Caco-2 (cell line): ENCODE measurements around the gene ZNF230. TPM values are rescaled to one million over a fixed set of nuclear protein-coding genes. Genes with fewer than 3 reads are reported as not detected.

ENCODE experiments used
- BruUV-seq: library from RNA; stranded (reverse); fragments of 400-500 nt; replicated peaks from 2 replicates; lab custom pipeline; 2021; lab: Mats Ljungman, UMichigan
- CTCF ChIA-PET: fragments of 300-600 bp; sonication (Branson Sonifier 250); formaldehyde crosslinking; loops from one replicate; lab custom pipeline; 2022; ENCODE audit warnings: antibody characterized with exemption; lab: Charles Lee
- POLR2A ChIA-PET: fragments of 300-600 bp; sonication (Branson Sonifier 250); formaldehyde crosslinking; loops from one replicate; lab custom pipeline; 2022; ENCODE audit warnings: antibody characterized with exemption; lab: Charles Lee
- DNase-seq, 2 experiments: peaks; one replicate each; pipeline versions ENCODE4 v3.0.0 to v3.0.0-alpha.2; 2020 to 2022
- H3K27me3 ChIP-seq: replicated peaks from 2 replicates; pipeline ENCODE4 v1.6.0; 2011; ENCODE audit warnings: low read length; ENCODE audit not compliant: control insufficient read depth, insufficient read depth
- H3K36me3 ChIP-seq: 2 replicates; pipeline ENCODE4 v1.5.1; 2011; ENCODE audit warnings: low read length; ENCODE audit not compliant: control insufficient read depth, insufficient read depth
- H3K4me1 ChIP-seq: fragments of 250-450 bp; sonication (Bioruptor Pico); 2 replicates; pipeline ENCODE4 v1.5.1; 2020; ENCODE audit warnings: mild to moderate bottlenecking
- H3K4me3 ChIP-seq: 2 replicates; pipeline ENCODE4 v1.5.1; 2011; ENCODE audit warnings: low read depth, mild to moderate bottlenecking, control low read depth, low read length
- H3K9me3 ChIP-seq: fragments of 250-450 bp; sonication (Bioruptor Pico); 2 replicates; pipeline ENCODE4 v1.5.1; 2020; ENCODE audit warnings: mild to moderate bottlenecking, moderate library complexity
- H3K27ac Mint-ChIP-seq: one replicate; pipeline ENCODE4 v1.8.0; 2022; ENCODE audit warnings: mixed read lengths; ENCODE audit not compliant: unreplicated experiment
- H3K27me3 Mint-ChIP-seq: one replicate; pipeline ENCODE4 v1.8.0; 2022; ENCODE audit warnings: mixed read lengths; ENCODE audit not compliant: insufficient read depth, unreplicated experiment
- H3K36me3 Mint-ChIP-seq: one replicate; pipeline ENCODE4 v1.8.0; 2022; ENCODE audit warnings: mild to moderate bottlenecking, mixed read lengths; ENCODE audit not compliant: insufficient read depth, unreplicated experiment
- H3K4me1 Mint-ChIP-seq: one replicate; pipeline ENCODE4 v1.8.0; 2022; ENCODE audit warnings: low read depth, mixed read lengths; ENCODE audit not compliant: unreplicated experiment
- H3K4me3 Mint-ChIP-seq: one replicate; pipeline ENCODE4 v1.8.0; 2022; ENCODE audit warnings: mild to moderate bottlenecking, moderate library complexity, mixed read lengths; ENCODE audit not compliant: unreplicated experiment
- H3K9me3 Mint-ChIP-seq: one replicate; pipeline ENCODE4 v1.8.0; 2022; ENCODE audit warnings: mixed read lengths; ENCODE audit not compliant: unreplicated experiment
- CTCF ChIP-seq, 2 experiments: fragments of 200-600 bp in 1 of 2; IDR thresholded peaks; 1 replicate in 1 of 2; 2 replicates in 1 of 2; pipeline versions ENCODE4 v1.5.1 to v1.8.0; 2011 to 2022; ENCODE audit warnings: antibody characterized with exemption in 1 of 2, control low read depth in 1 of 2, inconsistent platforms in 1 of 2, low read depth in 1 of 2, low read length in 1 of 2, mild to moderate bottlenecking in 1 of 2, moderate library complexity in 1 of 2; ENCODE audit not compliant: insufficient read depth in 1 of 2, severe bottlenecking in 1 of 2, unreplicated experiment in 1 of 2
- intact Hi-C: fragments of 100-400 bp; cut with micrococcal nuclease; formaldehyde crosslinking; loops from one replicate; pipeline ENCODE4 v1.10.0; 2022; ENCODE audit not compliant: unreplicated experiment
- total RNA-seq: library from RNA; stranded (reverse); gene quantifications from 2 replicates; pipeline ENCODE4 v1.2.3, GENCODE V29; 2022

Gene ZNF230
- total RNA-seq, 1 experiment from 2014 or later: 5.1 TPM

DNA sequence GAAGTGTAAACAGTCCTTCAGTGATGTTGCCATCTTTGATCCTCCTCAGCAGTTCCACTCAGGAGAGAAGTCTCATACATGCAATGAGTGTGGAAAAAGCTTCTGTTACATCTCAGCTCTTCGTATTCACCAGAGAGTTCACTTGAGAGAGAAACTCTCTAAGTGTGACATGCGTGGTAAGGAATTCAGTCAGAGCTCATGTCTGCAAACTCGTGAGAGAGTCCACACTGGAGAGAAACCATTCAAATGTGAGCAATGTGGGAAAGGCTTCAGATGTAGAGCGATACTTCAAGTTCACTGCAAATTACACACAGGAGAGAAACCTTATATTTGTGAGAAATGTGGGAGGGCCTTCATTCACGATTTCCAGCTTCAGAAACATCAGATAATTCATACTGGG lies 7.7 kb downstream of the ZNF230 start:
- intact Hi-C loops: no loop called here
- no peaks in the 10 kb centered on the region for H3K27me3 ChIP-seq
- CTCF ChIA-PET: no interaction called here
- peaks cover 21% of the 10 kb centered on the region for H3K36me3 Mint-ChIP-seq
- POLR2A ChIA-PET: no interaction called here
- no peak overlapping the region for H3K4me3 ChIP-seq
- peaks cover 51% of the 10 kb centered on the region for H3K9me3 Mint-ChIP-seq
- no peak for DNase-seq
- H3K4me1 Mint-ChIP-seq: no peaks in the 10 kb centered on the region
- no peak overlapping the region for H3K4me3 Mint-ChIP-seq
- no peak overlapping the region for H3K27ac Mint-ChIP-seq
- H3K4me1 ChIP-seq: no peaks in the 10 kb centered on the region
- no TSS peak for BruUV-seq
- no peak for TF ChIP-seq CTCF (IDR thresholded peaks at IDR 0.05; ENCODE audit: insufficient read depth in 1 of 2, low read depth in 1 of 2, low read length in 1 of 2, severe bottlenecking in 1 of 2, unreplicated experiment in 1 of 2)
- peaks cover 20% of the 10 kb centered on the region for H3K9me3 ChIP-seq
- H3K27me3 Mint-ChIP-seq: no peaks in the 10 kb centered on the region
- H3K36me3 ChIP-seq: peaks cover 10% of the 10 kb centered on the region

- no TSS peak for BruUV-seq
These were observed 16.7 kb downstream of the ZNF230 start for GRCh38 chr19:44019498-44019897.

DNA sequence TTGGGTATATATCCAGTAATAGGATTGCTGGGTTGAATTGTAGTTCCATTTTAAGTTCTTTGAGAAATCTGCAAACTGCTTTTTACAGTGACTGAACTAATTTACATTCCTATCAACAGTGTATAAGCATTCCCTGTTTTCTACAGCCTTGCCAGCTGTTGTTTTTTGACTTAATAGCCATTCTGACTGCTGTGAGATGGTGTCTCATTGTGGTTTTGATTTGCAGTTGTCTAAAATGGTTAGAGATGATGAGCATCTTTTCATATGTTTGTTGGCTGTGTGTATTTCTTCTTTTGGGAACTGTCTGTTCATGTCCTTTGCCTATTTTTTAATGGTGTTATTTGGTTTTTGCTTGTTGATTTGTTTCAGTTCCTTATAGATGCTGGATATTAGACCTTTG lies 18.5 kb downstream of the ZNF230 start:
- intact Hi-C loops: no loop called here
- Histone ChIP-seq H3K9me3 (peaks cover 4% of the 10 kb centered on the region; the same call in 1 of the 2 replicates), H3K4me3 (no peak overlapping the region), H3K36me3 (no peaks in the 10 kb centered on the region), H3K27me3 (no peaks in the 10 kb centered on the region), H3K4me1 (peaks cover 9% of the 10 kb centered on the region)
- no peak overlapping the region for H3K27ac Mint-ChIP-seq
- H3K9me3 Mint-ChIP-seq: peaks cover 30% of the 10 kb centered on the region
- ChIA-PET POLR2A (no interaction called here), CTCF (no interaction called here)
- TF ChIP-seq CTCF (IDR thresholded peaks at IDR 0.05; ENCODE audit: insufficient read depth in 1 of 2, low read depth in 1 of 2, low read length in 1 of 2, severe bottlenecking in 1 of 2, unreplicated experiment in 1 of 2): no peak
- peaks cover 7% of the 10 kb centered on the region for H3K36me3 Mint-ChIP-seq
- H3K27me3 Mint-ChIP-seq: peaks cover 9% of the 10 kb centered on the region
- no TSS peak for BruUV-seq
- no peak for DNase-seq
- peaks cover 5% of the 10 kb centered on the region for H3K4me1 Mint-ChIP-seq
- no peak overlapping the region for H3K4me3 Mint-ChIP-seq

More at GRCh38 chr19:44019498-44019897, 16.7 kb downstream of the ZNF230 start:
- H3K27me3 Mint-ChIP-seq: peaks cover 9% of the 10 kb centered on the region
- Histone ChIP-seq H3K9me3 (peaks cover 4% of the 10 kb centered on the region; the same call in 1 of the 2 replicates), H3K27me3 (no peaks in the 10 kb centered on the region), H3K4me3 (no peak overlapping the region), H3K4me1 (peaks cover under 1% of the 10 kb centered on the region; the same call in 1 of the 2 replicates), H3K36me3 (no peaks in the 10 kb centered on the region)
- H3K27ac Mint-ChIP-seq: no peak overlapping the region
- H3K4me1 Mint-ChIP-seq: no peaks in the 10 kb centered on the region
- no peak for DNase-seq
- CTCF ChIA-PET: no interaction called here
- no peaks in the 10 kb centered on the region for H3K36me3 Mint-ChIP-seq
- no peak overlapping the region for H3K4me3 Mint-ChIP-seq
- POLR2A ChIA-PET: no interaction called here
- H3K9me3 Mint-ChIP-seq: peaks cover 41% of the 10 kb centered on the region
- intact Hi-C loops: no loop called here
- no peak for TF ChIP-seq CTCF (IDR thresholded peaks at IDR 0.05; ENCODE audit: insufficient read depth in 1 of 2, low read depth in 1 of 2, low read length in 1 of 2, severe bottlenecking in 1 of 2, unreplicated experiment in 1 of 2)
